Mesothelial cell of epicardium (in vitro differentiated cells): ENCODE results near the gene CSPG4. TPM values are rescaled to one million over a fixed set of nuclear protein-coding genes. Genes with fewer than 3 reads are reported as not detected.
"Not testable (repeated sequence)": the region's sequence is repeated elsewhere in the genome, so short reads cannot be mapped to it uniquely, and the experiment has no call there.

Experiments used
- DNase-seq, 2 experiments: peaks; one replicate each; pipeline ENCODE4 v3.0.0; 2021; ENCODE audit warnings: low spot score in 2 of 2; ENCODE audit not compliant: unreplicated experiment in 2 of 2
- H3K27ac Mint-ChIP-seq: 2 replicates; pipeline ENCODE4 v1.8.0; 2021; ENCODE audit warnings: mixed read lengths
- H3K27me3 Mint-ChIP-seq: 2 replicates; pipeline ENCODE4 v1.8.0; 2021; ENCODE audit warnings: low read depth, mixed read lengths
- H3K36me3 Mint-ChIP-seq: 2 replicates; pipeline ENCODE4 v1.8.0; 2021; ENCODE audit warnings: mixed read lengths
- H3K4me1 Mint-ChIP-seq: 2 replicates; pipeline ENCODE4 v1.8.0; 2021; ENCODE audit warnings: mixed read lengths
- H3K4me3 Mint-ChIP-seq: 2 replicates; pipeline ENCODE4 v1.8.0; 2021; ENCODE audit warnings: mild to moderate bottlenecking, moderate library complexity, mixed read lengths
- H3K9me3 Mint-ChIP-seq: 2 replicates; pipeline ENCODE4 v1.8.0; 2021; ENCODE audit warnings: mixed read lengths
- CTCF ChIP-seq: fragments of 200-600 bp; sonication (generic); IDR thresholded peaks from one replicate; pipeline ENCODE4 v1.5.0; 2021; ENCODE audit warnings: antibody characterized with exemption; ENCODE audit not compliant: unreplicated experiment
- total RNA-seq: library from RNA; stranded (reverse); gene quantifications from 3 replicates; pipeline ENCODE4 v1.2.1, GENCODE V29; 2021

Gene CSPG4
- total RNA-seq, 1 donor from 2014 or later: 11.4 TPM

- Mint-ChIP-seq H3K4me1 (peaks cover 13% of the 10 kb centered on the region), H3K4me3 (no peak overlapping the region), H3K9me3 (no peaks in the 10 kb centered on the region), H3K27ac (no peak overlapping the region), H3K27me3 (no peaks in the 10 kb centered on the region), H3K36me3 (no peaks in the 10 kb centered on the region)
- no peak for TF ChIP-seq CTCF
- DNase-seq: no peak
Measured at GRCh38 chr15:75704618-75705017, 8.0 kb downstream of the CSPG4 start.

GRCh38 chr15:75704263-75704615 lies 8.4 kb downstream of the CSPG4 start:
- no peak for TF ChIP-seq CTCF
- H3K4me3 Mint-ChIP-seq: no peak overlapping the region
- H3K36me3 Mint-ChIP-seq: no peaks in the 10 kb centered on the region
- peaks cover 15% of the 10 kb centered on the region for H3K4me1 Mint-ChIP-seq
- no peak for DNase-seq
- H3K27ac Mint-ChIP-seq: no peak overlapping the region
- no peaks in the 10 kb centered on the region for H3K9me3 Mint-ChIP-seq
- H3K27me3 Mint-ChIP-seq: no peaks in the 10 kb centered on the region

GRCh38 chr15:75703440-75704262 lies 9.0 kb downstream of the CSPG4 start:
- H3K9me3 Mint-ChIP-seq, H3K4me3 Mint-ChIP-seq, H3K36me3 Mint-ChIP-seq, H3K27me3 Mint-ChIP-seq, H3K27ac Mint-ChIP-seq, DNase-seq: not testable (repeated sequence)
- peaks cover 15% of the 10 kb centered on the region for H3K4me1 Mint-ChIP-seq

- no peaks in the 10 kb centered on the region for H3K36me3 Mint-ChIP-seq
- no peak for TF ChIP-seq CTCF
- no peak overlapping the region for H3K4me3 Mint-ChIP-seq
- DNase-seq: no peak
- no peaks in the 10 kb centered on the region for H3K9me3 Mint-ChIP-seq
- no peak overlapping the region for H3K27ac Mint-ChIP-seq
- H3K27me3 Mint-ChIP-seq: no peaks in the 10 kb centered on the region
- peaks cover 20% of the 10 kb centered on the region for H3K4me1 Mint-ChIP-seq
Measured at GRCh38 chr15:75702436-75702835, 10.2 kb downstream of the CSPG4 start.

- not testable (repeated sequence) for H3K36me3 Mint-ChIP-seq, H3K9me3 Mint-ChIP-seq, H3K4me3 Mint-ChIP-seq, DNase-seq, H3K27me3 Mint-ChIP-seq
- Mint-ChIP-seq H3K27ac (peak overlapping the region; percentile 11), H3K4me1 (peaks cover 23% of the 10 kb centered on the region)
Measured at GRCh38 chr15:75701071-75702003, 11.3 kb downstream of the CSPG4 start.

- not testable (repeated sequence) for DNase-seq, H3K4me3 Mint-ChIP-seq, H3K9me3 Mint-ChIP-seq, H3K27me3 Mint-ChIP-seq, H3K36me3 Mint-ChIP-seq, H3K27ac Mint-ChIP-seq
- peaks cover 27% of the 10 kb centered on the region for H3K4me1 Mint-ChIP-seq
Measured at GRCh38 chr15:75699961-75700874, 12.4 kb downstream of the CSPG4 start.

- not testable (repeated sequence) for H3K27me3 Mint-ChIP-seq, H3K9me3 Mint-ChIP-seq, H3K4me3 Mint-ChIP-seq, H3K36me3 Mint-ChIP-seq, DNase-seq, H3K27ac Mint-ChIP-seq
- H3K4me1 Mint-ChIP-seq: peaks cover 33% of the 10 kb centered on the region
Measured at GRCh38 chr15:75699517-75699916, 13.1 kb downstream of the CSPG4 start.

GRCh38 chr15:75697974-75698747 lies 14.5 kb downstream of the CSPG4 start:
- Mint-ChIP-seq H3K27ac (peak overlapping the region; percentile 51), H3K4me1 (peaks cover 42% of the 10 kb centered on the region)
- not testable (repeated sequence) for H3K9me3 Mint-ChIP-seq, H3K36me3 Mint-ChIP-seq, H3K27me3 Mint-ChIP-seq, DNase-seq, H3K4me3 Mint-ChIP-seq
